ENCODE data around the gene KIAA1614.
"Not testable (repeated sequence)": the region's sequence is repeated elsewhere in the genome, so short reads cannot be mapped to it uniquely, and the experiment has no call there.

The KIAA1614 gene

DNA sequence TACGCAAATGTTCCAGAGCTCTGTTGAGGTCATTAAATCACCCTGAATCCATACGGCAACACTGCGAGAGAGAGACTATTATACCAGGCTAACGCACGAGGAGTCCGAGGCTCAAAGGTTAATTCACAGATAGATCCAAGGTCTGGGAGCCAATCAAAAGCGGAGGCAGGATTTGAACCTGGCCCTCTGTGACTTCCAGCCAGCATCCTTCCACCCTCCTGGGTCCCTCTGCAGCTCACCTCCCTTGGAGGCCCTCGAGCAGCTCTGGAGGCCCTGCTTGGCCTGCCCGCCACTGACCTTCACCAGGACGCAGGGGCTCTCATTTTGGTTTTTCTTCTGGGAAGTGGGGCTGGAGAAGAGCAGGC is 42.1 kb downstream of the KIAA1614 start:
- DNase-seq (ENCODE audit: low read depth in 1 of 2, low spot score in 1 of 2): no peak
- H3K4me3 ChIP-seq (replicated peaks; ENCODE audit: insufficient read depth, low read length): no peak overlapping the region

DNA sequence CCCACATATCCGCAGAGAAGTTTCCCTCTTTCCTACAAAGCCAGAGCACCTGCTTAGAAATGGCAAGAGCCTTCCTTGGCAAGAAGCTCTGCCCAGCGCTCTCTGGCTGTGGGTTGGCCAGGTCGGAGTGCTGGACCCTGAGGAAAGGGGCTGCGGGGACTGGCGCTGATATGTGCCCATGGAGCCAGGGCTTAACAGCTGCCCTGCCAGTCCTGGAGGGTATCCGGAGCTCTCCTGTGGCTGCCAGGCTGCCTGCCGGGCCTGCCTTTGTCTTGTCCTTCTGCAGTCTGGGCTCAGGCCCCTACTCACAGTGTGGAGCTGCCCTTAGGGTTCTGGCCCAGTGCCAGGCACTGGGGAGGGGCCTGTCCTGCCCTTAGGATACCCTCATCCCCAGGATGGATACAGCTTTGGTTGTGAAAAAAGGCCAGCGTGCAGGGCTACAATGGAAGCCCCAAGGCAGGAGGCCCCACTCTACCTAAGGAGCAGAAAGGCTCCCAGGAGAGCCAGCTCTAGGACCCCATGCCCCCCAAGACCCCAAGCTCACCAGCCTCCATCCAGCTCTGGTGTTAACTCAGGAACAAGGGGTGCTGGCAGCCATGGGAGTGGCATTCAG is 43.4 kb downstream of the KIAA1614 start:
- Histone ChIP-seq H3K27me3 (ENCODE audit: insufficient read depth, poor library complexity, severe bottlenecking) (no peaks in the 10 kb centered on the region), H3K27ac (replicated peaks) (no peak overlapping the region), H3K4me3 (replicated peaks; ENCODE audit: insufficient read depth, low read length) (no peak overlapping the region)
- TF ChIP-seq SPI1 (IDR thresholded peaks at IDR 0.05; ENCODE audit: borderline replicate concordance, low read depth): no peak
- TF ChIP-seq GABPA (IDR thresholded peaks at IDR 0.05; ENCODE audit: low read depth): no peak
- TF ChIP-seq, protein P1, sequence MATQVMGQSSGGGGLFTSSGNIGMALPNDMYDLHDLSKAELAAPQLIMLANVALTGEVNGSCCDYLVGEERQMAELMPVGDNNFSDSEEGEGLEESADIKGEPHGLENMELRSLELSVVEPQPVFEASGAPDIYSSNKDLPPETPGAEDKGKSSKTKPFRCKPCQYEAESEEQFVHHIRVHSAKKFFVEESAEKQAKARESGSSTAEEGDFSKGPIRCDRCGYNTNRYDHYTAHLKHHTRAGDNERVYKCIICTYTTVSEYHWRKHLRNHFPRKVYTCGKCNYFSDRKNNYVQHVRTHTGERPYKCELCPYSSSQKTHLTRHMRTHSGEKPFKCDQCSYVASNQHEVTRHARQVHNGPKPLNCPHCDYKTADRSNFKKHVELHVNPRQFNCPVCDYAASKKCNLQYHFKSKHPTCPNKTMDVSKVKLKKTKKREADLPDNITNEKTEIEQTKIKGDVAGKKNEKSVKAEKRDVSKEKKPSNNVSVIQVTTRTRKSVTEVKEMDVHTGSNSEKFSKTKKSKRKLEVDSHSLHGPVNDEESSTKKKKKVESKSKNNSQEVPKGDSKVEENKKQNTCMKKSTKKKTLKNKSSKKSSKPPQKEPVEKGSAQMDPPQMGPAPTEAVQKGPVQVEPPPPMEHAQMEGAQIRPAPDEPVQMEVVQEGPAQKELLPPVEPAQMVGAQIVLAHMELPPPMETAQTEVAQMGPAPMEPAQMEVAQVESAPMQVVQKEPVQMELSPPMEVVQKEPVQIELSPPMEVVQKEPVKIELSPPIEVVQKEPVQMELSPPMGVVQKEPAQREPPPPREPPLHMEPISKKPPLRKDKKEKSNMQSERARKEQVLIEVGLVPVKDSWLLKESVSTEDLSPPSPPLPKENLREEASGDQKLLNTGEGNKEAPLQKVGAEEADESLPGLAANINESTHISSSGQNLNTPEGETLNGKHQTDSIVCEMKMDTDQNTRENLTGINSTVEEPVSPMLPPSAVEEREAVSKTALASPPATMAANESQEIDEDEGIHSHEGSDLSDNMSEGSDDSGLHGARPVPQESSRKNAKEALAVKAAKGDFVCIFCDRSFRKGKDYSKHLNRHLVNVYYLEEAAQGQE (IDR thresholded peaks at IDR 0.05; ENCODE audit: insufficient replicate concordance, low read depth): no peak
- TF ChIP-seq CTCF (IDR thresholded peaks at IDR 0.05; ENCODE audit: insufficient read depth, low read length): no peak
- TF ChIP-seq POLR2AphosphoS5 (IDR thresholded peaks at IDR 0.05; ENCODE audit: low read depth): no peak
- DNase-seq (ENCODE audit: low read depth in 1 of 2, low spot score in 1 of 2): no peak

More for the DNA sequence above, 42.1 kb downstream of the KIAA1614 start:
- TF ChIP-seq CTCF (IDR thresholded peaks at IDR 0.05; ENCODE audit: insufficient read depth, low read length) (no peak), POLR2AphosphoS5 (IDR thresholded peaks at IDR 0.05; ENCODE audit: low read depth) (no peak), GABPA (IDR thresholded peaks at IDR 0.05; ENCODE audit: low read depth) (no peak), SPI1 (IDR thresholded peaks at IDR 0.05; ENCODE audit: borderline replicate concordance, low read depth) (no peak)
- TF ChIP-seq, protein P1 (IDR thresholded peaks at IDR 0.05; ENCODE audit: insufficient replicate concordance, low read depth): no peak
- H3K27me3 ChIP-seq (ENCODE audit: insufficient read depth, poor library complexity, severe bottlenecking): no peaks in the 10 kb centered on the region
- H3K27ac ChIP-seq (replicated peaks): no peak overlapping the region

DNA sequence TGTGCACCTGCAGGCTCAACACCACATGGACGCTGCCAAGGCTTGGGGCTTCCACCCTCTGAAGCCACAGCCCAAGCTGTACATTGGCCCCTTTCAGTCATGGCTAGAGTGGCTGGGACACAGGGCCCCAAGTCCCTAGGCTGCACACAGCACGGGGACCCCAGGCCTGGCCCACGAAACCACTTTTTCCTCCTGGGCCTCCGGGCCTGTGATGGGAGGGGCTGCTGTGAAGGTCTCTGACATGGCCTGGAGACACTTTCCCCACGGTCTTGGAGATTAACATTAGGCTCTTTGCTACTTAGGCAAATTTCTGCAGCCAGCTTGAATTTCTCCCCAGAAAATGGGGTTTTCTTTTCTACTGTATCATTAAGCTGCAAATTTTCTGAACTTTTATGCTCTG is 46.9 kb downstream of the KIAA1614 start:
- H3K27ac ChIP-seq (replicated peaks); H3K27me3 ChIP-seq (ENCODE audit: insufficient read depth, poor library complexity, severe bottlenecking); DNase-seq (ENCODE audit: low read depth in 1 of 2, low spot score in 1 of 2); H3K4me3 ChIP-seq (replicated peaks; ENCODE audit: insufficient read depth, low read length): not testable (repeated sequence)

DNA sequence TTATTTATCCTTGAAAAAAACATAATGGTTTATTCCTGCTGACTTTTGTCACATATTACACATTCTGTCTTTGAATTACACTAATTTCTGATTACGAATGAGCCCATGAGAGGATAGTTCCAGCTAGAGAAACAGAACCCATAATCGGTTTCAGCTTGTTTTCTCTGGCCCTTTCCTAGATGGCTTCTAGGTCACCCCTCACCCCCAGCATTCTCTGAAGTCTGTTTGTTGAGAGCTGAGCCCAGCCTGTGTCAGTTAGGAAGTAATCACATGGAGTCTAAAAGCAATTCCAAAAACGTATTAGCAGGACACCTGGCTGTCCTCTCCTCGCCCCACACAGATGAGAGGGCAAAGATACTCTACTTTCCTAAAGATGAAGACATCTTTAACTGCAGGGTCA is 48.9 kb downstream of the KIAA1614 start:
- DNase-seq (ENCODE audit: low read depth in 1 of 2, low spot score in 1 of 2): no peak
- H3K27ac ChIP-seq (replicated peaks): no peak overlapping the region
- no peak overlapping the region for H3K4me3 ChIP-seq (replicated peaks; ENCODE audit: insufficient read depth, low read length)
- H3K27me3 ChIP-seq (ENCODE audit: insufficient read depth, poor library complexity, severe bottlenecking): no peaks in the 10 kb centered on the region
- TF ChIP-seq, protein P1 (IDR thresholded peaks at IDR 0.05; ENCODE audit: insufficient replicate concordance, low read depth): no peak
- TF ChIP-seq CTCF (IDR thresholded peaks at IDR 0.05; ENCODE audit: insufficient read depth, low read length): no peak
- TF ChIP-seq POLR2AphosphoS5 (IDR thresholded peaks at IDR 0.05; ENCODE audit: low read depth): no peak
- no peak for TF ChIP-seq SPI1 (IDR thresholded peaks at IDR 0.05; ENCODE audit: borderline replicate concordance, low read depth)
- TF ChIP-seq GABPA (IDR thresholded peaks at IDR 0.05; ENCODE audit: low read depth): no peak

Data from HL-60 (cell line).